ENCODE results near the gene CACNA2D3. TPM values are rescaled to one million over a fixed set of nuclear protein-coding genes. Genes with fewer than 3 reads are reported as not detected.
"Not testable (repeated sequence)": the region's sequence is repeated elsewhere in the genome, so short reads cannot be mapped to it uniquely, and the experiment has no call there.

The CACNA2D3 gene
- total RNA-seq, 2 donors from 2014 or later, result not detected

DNA sequence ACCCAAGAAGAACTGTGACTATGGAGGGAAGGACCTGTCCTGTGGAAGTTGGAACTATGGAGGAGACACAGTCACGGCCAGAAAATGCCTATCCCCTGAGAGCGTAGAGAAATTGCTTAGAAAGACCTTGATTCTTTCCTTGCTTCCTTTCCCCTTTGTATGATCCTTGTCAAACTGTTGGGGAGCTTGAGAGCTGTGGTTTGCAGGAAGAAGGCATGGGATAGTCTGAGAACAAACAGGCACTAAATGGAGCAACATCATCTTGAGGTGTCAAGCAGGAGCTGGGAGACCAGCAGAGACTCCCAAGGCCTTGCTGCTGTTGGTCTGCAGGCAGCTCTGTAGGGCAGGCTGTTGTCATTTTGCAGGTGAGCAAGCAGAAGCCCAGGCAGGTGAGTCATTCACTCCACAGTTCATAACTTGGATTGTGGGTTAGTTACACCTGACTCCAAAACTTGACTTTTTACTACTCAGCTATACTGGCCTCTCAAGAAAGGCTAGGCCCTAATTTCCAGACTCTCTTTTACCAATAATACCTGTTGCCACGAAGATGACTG, 506.6 kb downstream of the CACNA2D3 start:
- peaks cover 6 to 13% of the 10 kb centered on the region in 2 donors for H3K9me3 Mint-ChIP-seq
- ATAC-seq (no peak), DNase-seq (ENCODE audit: low spot score in 2 of 2) (no peak)
- no peaks in the 10 kb centered on the region for H3K36me3 Mint-ChIP-seq
- H3K27ac Mint-ChIP-seq, result no peak overlapping the region

- Mint-ChIP-seq H3K27ac (no peak overlapping the region), H3K9me3 (peaks cover 6 to 12% of the 10 kb centered on the region in 2 donors), H3K36me3 (no peaks in the 10 kb centered on the region)
- ATAC-seq, result no peak
- DNase-seq (ENCODE audit: low spot score in 2 of 2), result no peak
Observed at GRCh38 chr3:54630101-54630623, 507.8 kb downstream of the CACNA2D3 start.

DNA sequence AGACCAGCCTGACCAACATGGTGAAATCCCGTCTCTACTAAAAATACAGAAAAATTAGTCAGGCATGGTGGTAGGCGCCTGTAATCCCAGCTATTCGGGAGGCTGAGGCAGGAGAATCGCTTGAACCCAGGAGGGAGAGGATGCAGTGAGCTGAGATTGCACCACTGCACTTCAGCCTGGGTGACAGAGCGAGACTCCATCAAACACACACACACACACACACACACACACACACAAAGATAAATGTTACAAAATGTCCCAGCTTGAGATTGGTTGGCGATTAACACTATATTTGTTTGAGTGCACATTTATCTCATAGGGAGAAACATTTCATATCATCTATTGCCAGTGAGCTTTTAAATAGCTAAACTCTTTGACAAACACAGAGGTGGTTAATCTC, 508.6 kb downstream of the CACNA2D3 start:
- not testable (repeated sequence) for ATAC-seq; H3K36me3 Mint-ChIP-seq; DNase-seq (ENCODE audit: low spot score in 2 of 2); H3K27ac Mint-ChIP-seq
- H3K9me3 Mint-ChIP-seq, result peaks cover 6 to 12% of the 10 kb centered on the region in 2 donors

DNA sequence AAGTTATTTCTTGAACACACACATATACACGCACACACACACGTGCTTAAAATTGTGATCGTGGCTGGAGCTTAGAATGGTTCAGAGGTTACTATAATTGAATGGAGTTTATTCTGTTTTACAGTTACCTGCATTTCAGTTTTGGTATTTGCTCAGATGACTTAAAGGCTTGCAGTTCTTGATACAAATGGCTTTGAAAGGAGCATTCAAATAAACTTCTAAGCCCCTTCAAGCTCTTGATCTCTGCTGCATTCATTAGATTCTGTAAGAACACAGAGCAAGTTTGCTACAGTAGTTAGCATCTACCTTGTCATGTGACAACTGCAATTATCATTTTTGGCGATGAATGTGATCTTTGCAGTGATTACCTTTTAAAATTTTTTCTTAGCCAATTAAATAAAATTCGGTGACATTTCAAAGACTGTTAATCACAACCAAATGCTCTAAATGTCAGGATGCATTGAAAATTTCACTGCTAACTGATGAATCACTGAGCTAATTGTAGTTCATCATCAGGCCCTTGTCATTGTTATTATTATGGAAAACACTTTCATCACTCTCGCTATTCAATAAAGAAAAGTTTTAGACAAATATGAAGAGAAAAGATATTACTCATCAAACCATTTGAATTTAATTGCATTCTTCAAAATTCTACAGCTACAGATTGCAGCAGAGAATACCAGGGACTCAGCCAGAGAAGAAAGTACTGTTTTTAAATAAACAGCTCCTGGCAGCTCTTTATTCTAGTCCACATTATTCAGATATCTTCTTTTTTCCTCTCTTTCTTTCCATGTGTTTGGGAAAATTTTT, 509.4 kb downstream of the CACNA2D3 start:
- Mint-ChIP-seq H3K27ac (no peak overlapping the region), H3K36me3 (no peaks in the 10 kb centered on the region), H3K9me3 (peaks cover 6 to 12% of the 10 kb centered on the region in 2 donors)
- no peak for DNase-seq (ENCODE audit: low spot score in 2 of 2)
- no peak for ATAC-seq

- Mint-ChIP-seq H3K27ac (no peak overlapping the region), H3K36me3 (no peaks in the 10 kb centered on the region), H3K9me3 (peaks cover 1 to 8% of the 10 kb centered on the region in 2 donors)
Observed at GRCh38 chr3:54632326-54632665, 509.9 kb downstream of the CACNA2D3 start.

DNA sequence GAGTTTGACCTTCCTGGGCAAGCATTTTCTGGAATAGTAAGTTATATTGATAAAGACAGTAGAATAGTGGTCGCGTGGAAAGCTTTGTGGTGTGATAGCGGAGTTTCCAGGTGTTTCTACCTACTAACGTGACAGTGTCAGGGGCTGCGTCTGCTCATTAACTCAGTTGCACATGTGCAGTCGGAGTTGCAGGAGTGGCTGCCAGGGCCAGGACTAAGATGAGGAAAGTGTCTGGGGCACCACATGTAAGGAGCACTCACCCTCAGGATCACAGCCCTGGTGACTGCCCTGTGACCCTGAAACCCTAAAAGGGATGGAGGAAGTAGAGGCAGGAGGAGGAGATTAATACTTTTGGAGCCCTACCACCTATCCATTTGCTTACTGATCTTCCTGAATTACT, 510.5 kb downstream of the CACNA2D3 start:
- DNase-seq (ENCODE audit: low spot score in 2 of 2) (no peak), ATAC-seq (no peak)
- Mint-ChIP-seq H3K36me3 (no peaks in the 10 kb centered on the region), H3K9me3 (peaks cover 0 to 8% of the 10 kb centered on the region in 2 donors), H3K27ac (no peak overlapping the region)

More at GRCh38 chr3:54632326-54632665, 509.9 kb downstream of the CACNA2D3 start:
- DNase-seq (ENCODE audit: low spot score in 2 of 2) (no peak), ATAC-seq (no peak)

- Mint-ChIP-seq H3K9me3 (peaks cover 1 to 4% of the 10 kb centered on the region in 2 donors), H3K36me3 (no peaks in the 10 kb centered on the region), H3K27ac (no peak overlapping the region)
- no peak for DNase-seq (ENCODE audit: low spot score in 2 of 2)
- no peak for ATAC-seq
Observed at GRCh38 chr3:54633444-54634121, 511.2 kb downstream of the CACNA2D3 start.

GRCh38 chr3:54634122-54634469, 511.7 kb downstream of the CACNA2D3 start:
- H3K27ac Mint-ChIP-seq, result no peak overlapping the region
- DNase-seq (ENCODE audit: low spot score in 2 of 2) (no peak), ATAC-seq (no peak)
- peaks cover 4 to 5% of the 10 kb centered on the region in 2 donors for H3K9me3 Mint-ChIP-seq
- no peaks in the 10 kb centered on the region for H3K36me3 Mint-ChIP-seq

GRCh38 chr3:54639790-54640372, 517.5 kb downstream of the CACNA2D3 start:
- H3K36me3 Mint-ChIP-seq, result peaks cover 0 to 10% of the 10 kb centered on the region in 2 donors
- not testable (repeated sequence) for ATAC-seq; H3K27ac Mint-ChIP-seq; H3K9me3 Mint-ChIP-seq; DNase-seq (ENCODE audit: low spot score in 2 of 2)

- Mint-ChIP-seq H3K36me3 (peaks cover 0 to 10% of the 10 kb centered on the region in 2 donors), H3K27ac (no peak overlapping the region), H3K9me3 (peaks cover 16% of the 10 kb centered on the region in 2 donors)
- DNase-seq (ENCODE audit: low spot score in 2 of 2), result no peak
- ATAC-seq, result no peak
Observed at GRCh38 chr3:54641226-54642014, 519.1 kb downstream of the CACNA2D3 start.

DNA sequence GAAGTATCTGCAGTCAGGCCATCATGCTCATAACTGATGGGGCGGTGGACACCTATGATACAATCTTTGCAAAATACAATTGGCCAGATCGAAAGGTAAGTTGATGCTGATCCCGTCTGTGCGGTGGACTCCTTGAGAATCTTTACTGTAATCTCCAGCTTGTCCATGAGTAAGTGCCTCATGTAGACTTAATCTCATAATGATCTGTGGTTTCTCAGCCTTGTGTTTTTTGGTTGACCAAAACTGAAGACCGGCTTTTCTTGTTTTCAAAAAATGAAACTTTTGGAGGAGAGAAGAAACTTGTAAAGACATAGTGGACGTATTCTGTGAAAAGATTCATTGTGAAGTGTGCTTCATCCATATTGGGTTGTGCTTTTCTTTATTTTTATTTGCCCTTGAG, 519.8 kb downstream of the CACNA2D3 start:
- ATAC-seq (no peak), DNase-seq (ENCODE audit: low spot score in 2 of 2) (no peak)
- H3K36me3 Mint-ChIP-seq, result peaks cover 0 to 10% of the 10 kb centered on the region in 2 donors
- no peak overlapping the region for H3K27ac Mint-ChIP-seq
- H3K9me3 Mint-ChIP-seq, result peaks cover 16 to 21% of the 10 kb centered on the region in 2 donors

DNA sequence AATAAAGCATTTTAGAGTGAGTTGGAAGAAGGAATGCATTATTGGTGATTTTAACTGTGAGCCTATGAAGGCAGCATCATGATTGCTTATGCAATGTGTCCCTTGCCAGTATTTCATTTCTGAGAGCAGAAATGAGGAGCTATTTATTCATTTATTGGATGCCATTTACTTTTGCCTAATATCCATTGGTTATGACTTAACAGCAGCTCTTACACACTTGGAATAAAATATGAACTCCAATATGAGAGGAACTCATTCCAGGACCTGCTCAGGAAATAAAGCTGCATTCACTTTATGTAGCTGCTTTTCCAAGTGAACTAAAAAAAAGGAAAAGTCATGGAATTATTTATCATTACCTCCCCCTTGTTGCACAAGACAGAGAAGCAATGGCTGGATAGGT, 525.4 kb downstream of the CACNA2D3 start:
- Mint-ChIP-seq H3K9me3 (peaks cover 15 to 36% of the 10 kb centered on the region in 2 donors), H3K36me3 (peaks cover 0 to 15% of the 10 kb centered on the region in 2 donors), H3K27ac (no peak overlapping the region)
- ATAC-seq (no peak), DNase-seq (ENCODE audit: low spot score in 2 of 2) (no peak)

- Mint-ChIP-seq H3K36me3 (peaks cover 0 to 9% of the 10 kb centered on the region in 2 donors), H3K9me3 (peaks cover 19 to 35% of the 10 kb centered on the region in 2 donors), H3K27ac (no peak overlapping the region)
- DNase-seq (ENCODE audit: low spot score in 2 of 2), result no peak
- no peak for ATAC-seq
Observed at GRCh38 chr3:54649551-54649950, 527.2 kb downstream of the CACNA2D3 start.

- Mint-ChIP-seq H3K9me3 (peaks cover 6 to 14% of the 10 kb centered on the region in 2 donors), H3K27ac (no peak overlapping the region), H3K36me3 (peaks cover 0 to 5% of the 10 kb centered on the region in 2 donors)
- DNase-seq (ENCODE audit: low spot score in 2 of 2), result no peak
- ATAC-seq, result no peak
Observed at GRCh38 chr3:54653456-54654195, 531.3 kb downstream of the CACNA2D3 start.

DNA sequence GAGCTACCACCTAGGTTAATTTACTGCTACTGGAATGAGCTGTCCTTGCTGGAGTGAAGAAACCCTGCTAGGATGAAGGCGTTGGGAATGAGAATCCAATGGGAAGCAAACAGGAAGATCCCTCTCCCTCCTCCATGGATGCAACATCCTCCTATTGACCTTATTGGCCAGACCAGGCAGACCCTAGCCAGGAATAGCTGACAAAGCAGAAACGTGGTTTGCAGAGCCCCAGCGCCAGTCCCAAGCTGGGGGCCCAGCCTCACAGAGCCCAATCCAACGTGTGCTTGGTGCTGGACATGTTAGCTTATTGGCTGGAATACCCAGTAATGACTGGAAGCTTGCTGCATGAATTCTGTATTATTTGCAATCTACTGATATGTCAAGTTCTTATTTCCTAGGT, 532.4 kb downstream of the CACNA2D3 start:
- peaks cover 4 to 13% of the 10 kb centered on the region in 2 donors for H3K9me3 Mint-ChIP-seq
- H3K36me3 Mint-ChIP-seq, result peaks cover 0 to 5% of the 10 kb centered on the region in 2 donors
- no peak for ATAC-seq
- no peak for DNase-seq (ENCODE audit: low spot score in 2 of 2)
- no peak overlapping the region for H3K27ac Mint-ChIP-seq

- no peaks in the 10 kb centered on the region for H3K36me3 Mint-ChIP-seq
- peaks cover 0 to 2% of the 10 kb centered on the region in 2 donors for H3K9me3 Mint-ChIP-seq
- no peak overlapping the region for H3K27ac Mint-ChIP-seq
- no peak for DNase-seq (ENCODE audit: low spot score in 2 of 2)
- ATAC-seq, result no peak
Observed at GRCh38 chr3:54659347-54659746, 537.0 kb downstream of the CACNA2D3 start.
